Caco-2 (cell line): ENCODE results near the gene RPH3AL. TPM values are rescaled to one million over a fixed set of nuclear protein-coding genes. Genes with fewer than 3 reads are reported as not detected.

ENCODE experiments used
- BruUV-seq: library from RNA; stranded (reverse); fragments of 400-500 nt; replicated peaks from 2 replicates; lab custom pipeline; 2021; lab: Mats Ljungman, UMichigan
- CTCF ChIA-PET: fragments of 300-600 bp; sonication (Branson Sonifier 250); formaldehyde crosslinking; loops from one replicate; lab custom pipeline; 2022; ENCODE audit warnings: antibody characterized with exemption; lab: Charles Lee
- POLR2A ChIA-PET: fragments of 300-600 bp; sonication (Branson Sonifier 250); formaldehyde crosslinking; loops from one replicate; lab custom pipeline; 2022; ENCODE audit warnings: antibody characterized with exemption; lab: Charles Lee
- DNase-seq, 2 experiments: peaks; one replicate each; pipeline versions ENCODE4 v3.0.0 to v3.0.0-alpha.2; 2020 to 2022
- H3K27me3 ChIP-seq: replicated peaks from 2 replicates; pipeline ENCODE4 v1.6.0; 2011; ENCODE audit warnings: low read length; ENCODE audit not compliant: control insufficient read depth, insufficient read depth
- H3K36me3 ChIP-seq: 2 replicates; pipeline ENCODE4 v1.5.1; 2011; ENCODE audit warnings: low read length; ENCODE audit not compliant: control insufficient read depth, insufficient read depth
- H3K4me1 ChIP-seq: fragments of 250-450 bp; sonication (Bioruptor Pico); 2 replicates; pipeline ENCODE4 v1.5.1; 2020; ENCODE audit warnings: mild to moderate bottlenecking
- H3K4me3 ChIP-seq: 2 replicates; pipeline ENCODE4 v1.5.1; 2011; ENCODE audit warnings: low read depth, mild to moderate bottlenecking, control low read depth, low read length
- H3K9me3 ChIP-seq: fragments of 250-450 bp; sonication (Bioruptor Pico); 2 replicates; pipeline ENCODE4 v1.5.1; 2020; ENCODE audit warnings: mild to moderate bottlenecking, moderate library complexity
- H3K27ac Mint-ChIP-seq: one replicate; pipeline ENCODE4 v1.8.0; 2022; ENCODE audit warnings: mixed read lengths; ENCODE audit not compliant: unreplicated experiment
- H3K27me3 Mint-ChIP-seq: one replicate; pipeline ENCODE4 v1.8.0; 2022; ENCODE audit warnings: mixed read lengths; ENCODE audit not compliant: insufficient read depth, unreplicated experiment
- H3K36me3 Mint-ChIP-seq: one replicate; pipeline ENCODE4 v1.8.0; 2022; ENCODE audit warnings: mild to moderate bottlenecking, mixed read lengths; ENCODE audit not compliant: insufficient read depth, unreplicated experiment
- H3K4me1 Mint-ChIP-seq: one replicate; pipeline ENCODE4 v1.8.0; 2022; ENCODE audit warnings: low read depth, mixed read lengths; ENCODE audit not compliant: unreplicated experiment
- H3K4me3 Mint-ChIP-seq: one replicate; pipeline ENCODE4 v1.8.0; 2022; ENCODE audit warnings: mild to moderate bottlenecking, moderate library complexity, mixed read lengths; ENCODE audit not compliant: unreplicated experiment
- H3K9me3 Mint-ChIP-seq: one replicate; pipeline ENCODE4 v1.8.0; 2022; ENCODE audit warnings: mixed read lengths; ENCODE audit not compliant: unreplicated experiment
- CTCF ChIP-seq, 2 experiments: fragments of 200-600 bp in 1 of 2; IDR thresholded peaks; 1 replicate in 1 of 2; 2 replicates in 1 of 2; pipeline versions ENCODE4 v1.5.1 to v1.8.0; 2011 to 2022; ENCODE audit warnings: antibody characterized with exemption in 1 of 2, control low read depth in 1 of 2, inconsistent platforms in 1 of 2, low read depth in 1 of 2, low read length in 1 of 2, mild to moderate bottlenecking in 1 of 2, moderate library complexity in 1 of 2; ENCODE audit not compliant: insufficient read depth in 1 of 2, severe bottlenecking in 1 of 2, unreplicated experiment in 1 of 2
- intact Hi-C: fragments of 100-400 bp; cut with micrococcal nuclease; formaldehyde crosslinking; loops from one replicate; pipeline ENCODE4 v1.10.0; 2022; ENCODE audit not compliant: unreplicated experiment
- total RNA-seq: library from RNA; stranded (reverse); gene quantifications from 2 replicates; pipeline ENCODE4 v1.2.3, GENCODE V29; 2022

RPH3AL gene
- total RNA-seq, 1 experiment from 2014 or later: 36.0 TPM

GRCh38 chr17:385178-385835 is 32.7 kb upstream of the RPH3AL start:
- Mint-ChIP-seq H3K9me3 (no peaks in the 10 kb centered on the region), H3K36me3 (peaks cover 15% of the 10 kb centered on the region), H3K4me1 (peaks cover 24% of the 10 kb centered on the region), H3K4me3 (peak overlapping the region; percentile 64), H3K27ac (no peak overlapping the region), H3K27me3 (no peaks in the 10 kb centered on the region)
- CTCF ChIA-PET: interaction anchor here (1.0 to 1.1 kb wide), 2 partner anchors 27 to 611 kb away, joined by 3 to 4 read pairs; partner anchors contain the start of gene TIMM22
- Histone ChIP-seq H3K36me3 (no peaks in the 10 kb centered on the region), H3K4me3 (peak overlapping the region; percentile 65), H3K9me3 (no peaks in the 10 kb centered on the region), H3K4me1 (peaks cover 22% of the 10 kb centered on the region), H3K27me3 (no peaks in the 10 kb centered on the region)
- POLR2A ChIA-PET: no interaction called here
- intact Hi-C loops: loop anchor here (2.0 to 5.0 kb wide), 2 partner anchors 33 to 78 kb away; partner anchors contain the start of gene RPH3AL
- TF ChIP-seq CTCF (IDR thresholded peaks at IDR 0.05; ENCODE audit: insufficient read depth in 1 of 2, low read depth in 1 of 2, low read length in 1 of 2, severe bottlenecking in 1 of 2, unreplicated experiment in 1 of 2): peak in 1 of 2 experiments; percentile 0
- BruUV-seq: no TSS peak
- DNase-seq: peak in 1 of 2 experiments; percentile 52

GRCh38 chr17:384622-385177 is 32.1 kb upstream of the RPH3AL start:
- BruUV-seq: no TSS peak
- ChIA-PET POLR2A (no interaction called here), CTCF (interaction anchor here (0.8 kb wide), 1 partner anchor 612 kb away, joined by 3 read pairs; the partner anchor contains the start of gene TIMM22)
- H3K9me3 ChIP-seq: no peaks in the 10 kb centered on the region
- no peaks in the 10 kb centered on the region for H3K27me3 Mint-ChIP-seq
- H3K4me1 Mint-ChIP-seq: peaks cover 24% of the 10 kb centered on the region
- DNase-seq: no peak
- no peak for TF ChIP-seq CTCF (IDR thresholded peaks at IDR 0.05; ENCODE audit: insufficient read depth in 1 of 2, low read depth in 1 of 2, low read length in 1 of 2, severe bottlenecking in 1 of 2, unreplicated experiment in 1 of 2)
- peaks cover 22% of the 10 kb centered on the region for H3K4me1 ChIP-seq
- intact Hi-C loops: loop anchor here (2.0 to 5.0 kb wide), 2 partner anchors 32 to 77 kb away; partner anchors contain the start of gene RPH3AL
- H3K9me3 Mint-ChIP-seq: no peaks in the 10 kb centered on the region
- peaks cover 15% of the 10 kb centered on the region for H3K36me3 Mint-ChIP-seq
- peak overlapping the region; percentile 65 for H3K4me3 ChIP-seq
- H3K4me3 Mint-ChIP-seq: peak overlapping the region; percentile 64
- no peaks in the 10 kb centered on the region for H3K27me3 ChIP-seq
- peak overlapping the region; percentile 1 for H3K27ac Mint-ChIP-seq
- H3K36me3 ChIP-seq: no peaks in the 10 kb centered on the region

- intact Hi-C loops: loop anchor here (2.0 kb wide), 1 partner anchor 31 kb away; the partner anchor contains the start of gene RPH3AL
- no peaks in the 10 kb centered on the region for H3K27me3 Mint-ChIP-seq
- peaks cover 15% of the 10 kb centered on the region for H3K36me3 Mint-ChIP-seq
- CTCF ChIA-PET: interaction anchor here (0.8 kb wide), 1 partner anchor 613 kb away, joined by 3 read pairs; the partner anchor contains the start of gene TIMM22
- no peaks in the 10 kb centered on the region for H3K27me3 ChIP-seq
- peak overlapping the region; percentile 64 for H3K4me3 Mint-ChIP-seq
- POLR2A ChIA-PET: no interaction called here
- H3K27ac Mint-ChIP-seq: peak overlapping the region; percentile 1
- no TSS peak for BruUV-seq
- no peaks in the 10 kb centered on the region for H3K36me3 ChIP-seq
- no peaks in the 10 kb centered on the region for H3K9me3 ChIP-seq
- DNase-seq: no peak
- no peak for TF ChIP-seq CTCF (IDR thresholded peaks at IDR 0.05; ENCODE audit: insufficient read depth in 1 of 2, low read depth in 1 of 2, low read length in 1 of 2, severe bottlenecking in 1 of 2, unreplicated experiment in 1 of 2)
- H3K9me3 Mint-ChIP-seq: no peaks in the 10 kb centered on the region
- H3K4me1 Mint-ChIP-seq: peaks cover 24% of the 10 kb centered on the region
- peaks cover 22% of the 10 kb centered on the region for H3K4me1 ChIP-seq
- no peak overlapping the region for H3K4me3 ChIP-seq
Measured at GRCh38 chr17:383771-384621, 31.4 kb upstream of the RPH3AL start.
